Measurements from ENCODE around the gene CUX1.

The CUX1 gene

GRCh38 chr7:101854084-101854865 is 36.8 kb downstream of the CUX1 start:
- no peak overlapping the region for H3K4me3 ChIP-seq (ENCODE audit: insufficient read length, low read depth)
- no peaks in the 10 kb centered on the region for H3K9me3 ChIP-seq (ENCODE audit: insufficient read depth, low read length)
- peaks cover 4% of the 10 kb centered on the region for H3K4me1 ChIP-seq (ENCODE audit: insufficient read depth, insufficient read length)
- H3K27me3 ChIP-seq (ENCODE audit: insufficient read depth, insufficient read length): no peaks in the 10 kb centered on the region
- no peak overlapping the region for H3K9ac ChIP-seq (ENCODE audit: insufficient read length, low read depth)
- DNase-seq (ENCODE audit: low read depth, low spot score): no peak
- no peaks in the 10 kb centered on the region for H3K36me3 ChIP-seq (ENCODE audit: insufficient read depth, insufficient read length, low read length)
- TF ChIP-seq SUZ12 (IDR thresholded peaks at IDR 0.05; ENCODE audit: extremely low read depth, insufficient read depth, insufficient read length) (no peak), ZNF274 (IDR thresholded peaks at IDR 0.05; ENCODE audit: low read depth, low read length) (no peak), YY1 (IDR thresholded peaks at IDR 0.05; ENCODE audit: insufficient read depth, insufficient read length) (no peak)

GRCh38 chr7:101856473-101857357 is 39.3 kb downstream of the CUX1 start:
- TF ChIP-seq YY1 (IDR thresholded peaks at IDR 0.05; ENCODE audit: insufficient read depth, insufficient read length): no peak
- no peak for TF ChIP-seq ZNF274 (IDR thresholded peaks at IDR 0.05; ENCODE audit: low read depth, low read length)
- TF ChIP-seq SUZ12 (IDR thresholded peaks at IDR 0.05; ENCODE audit: extremely low read depth, insufficient read depth, insufficient read length): no peak
- no peak for DNase-seq (ENCODE audit: low read depth, low spot score)
- no peaks in the 10 kb centered on the region for H3K9me3 ChIP-seq (ENCODE audit: insufficient read depth, low read length)
- H3K36me3 ChIP-seq (ENCODE audit: insufficient read depth, insufficient read length, low read length): no peaks in the 10 kb centered on the region
- H3K27me3 ChIP-seq (ENCODE audit: insufficient read depth, insufficient read length): no peaks in the 10 kb centered on the region
- H3K4me3 ChIP-seq (ENCODE audit: insufficient read length, low read depth): no peak overlapping the region
- no peak overlapping the region for H3K9ac ChIP-seq (ENCODE audit: insufficient read length, low read depth)
- H3K4me1 ChIP-seq (ENCODE audit: insufficient read depth, insufficient read length): peaks cover 4% of the 10 kb centered on the region

DNA sequence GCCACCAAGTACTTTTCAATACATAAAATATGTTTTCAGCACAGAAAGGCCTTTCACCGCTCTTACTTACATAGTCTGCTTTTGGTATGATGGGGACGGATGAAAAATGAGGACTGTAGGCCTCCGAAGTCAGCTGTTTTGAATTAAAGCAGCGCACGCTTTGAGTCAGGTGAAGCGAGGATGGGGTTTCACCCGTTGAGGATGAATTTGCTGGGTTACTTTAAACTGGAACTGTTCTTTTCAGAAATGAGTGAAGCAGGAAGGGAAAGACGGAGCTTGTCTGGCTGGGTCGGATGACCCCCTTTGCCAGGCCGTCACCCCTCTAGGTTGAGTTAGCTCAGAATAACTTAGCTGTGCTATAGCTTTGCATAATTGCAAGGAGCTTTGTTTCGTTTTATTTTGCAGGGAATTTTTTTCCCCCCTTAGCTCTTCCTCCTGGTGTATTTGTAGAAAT is 40.0 kb downstream of the CUX1 start:
- Histone ChIP-seq H3K9ac (ENCODE audit: insufficient read length, low read depth) (no peak overlapping the region), H3K4me3 (ENCODE audit: insufficient read length, low read depth) (no peak overlapping the region)
- TF ChIP-seq SUZ12 (IDR thresholded peaks at IDR 0.05; ENCODE audit: extremely low read depth, insufficient read depth, insufficient read length) (no peak), YY1 (IDR thresholded peaks at IDR 0.05; ENCODE audit: insufficient read depth, insufficient read length) (no peak), ZNF274 (IDR thresholded peaks at IDR 0.05; ENCODE audit: low read depth, low read length) (no peak)

GRCh38 chr7:101858437-101859385 is 41.3 kb downstream of the CUX1 start:
- H3K36me3 ChIP-seq (ENCODE audit: insufficient read depth, insufficient read length, low read length): no peaks in the 10 kb centered on the region
- no peak for DNase-seq (ENCODE audit: low read depth, low spot score)
- H3K9ac ChIP-seq (ENCODE audit: insufficient read length, low read depth): no peak overlapping the region
- no peaks in the 10 kb centered on the region for H3K27me3 ChIP-seq (ENCODE audit: insufficient read depth, insufficient read length)
- H3K4me3 ChIP-seq (ENCODE audit: insufficient read length, low read depth): no peak overlapping the region
- no peak for TF ChIP-seq ZNF274 (IDR thresholded peaks at IDR 0.05; ENCODE audit: low read depth, low read length)
- TF ChIP-seq SUZ12 (IDR thresholded peaks at IDR 0.05; ENCODE audit: extremely low read depth, insufficient read depth, insufficient read length): no peak
- TF ChIP-seq YY1 (IDR thresholded peaks at IDR 0.05; ENCODE audit: insufficient read depth, insufficient read length): no peak
- H3K4me1 ChIP-seq (ENCODE audit: insufficient read depth, insufficient read length): peaks cover 7% of the 10 kb centered on the region
- no peaks in the 10 kb centered on the region for H3K9me3 ChIP-seq (ENCODE audit: insufficient read depth, low read length)

More for the DNA sequence above, 40.0 kb downstream of the CUX1 start:
- no peaks in the 10 kb centered on the region for H3K27me3 ChIP-seq (ENCODE audit: insufficient read depth, insufficient read length)
- peaks cover 7% of the 10 kb centered on the region for H3K4me1 ChIP-seq (ENCODE audit: insufficient read depth, insufficient read length)
- no peaks in the 10 kb centered on the region for H3K9me3 ChIP-seq (ENCODE audit: insufficient read depth, low read length)
- H3K36me3 ChIP-seq (ENCODE audit: insufficient read depth, insufficient read length, low read length): no peaks in the 10 kb centered on the region
- DNase-seq (ENCODE audit: low read depth, low spot score): no peak

DNA sequence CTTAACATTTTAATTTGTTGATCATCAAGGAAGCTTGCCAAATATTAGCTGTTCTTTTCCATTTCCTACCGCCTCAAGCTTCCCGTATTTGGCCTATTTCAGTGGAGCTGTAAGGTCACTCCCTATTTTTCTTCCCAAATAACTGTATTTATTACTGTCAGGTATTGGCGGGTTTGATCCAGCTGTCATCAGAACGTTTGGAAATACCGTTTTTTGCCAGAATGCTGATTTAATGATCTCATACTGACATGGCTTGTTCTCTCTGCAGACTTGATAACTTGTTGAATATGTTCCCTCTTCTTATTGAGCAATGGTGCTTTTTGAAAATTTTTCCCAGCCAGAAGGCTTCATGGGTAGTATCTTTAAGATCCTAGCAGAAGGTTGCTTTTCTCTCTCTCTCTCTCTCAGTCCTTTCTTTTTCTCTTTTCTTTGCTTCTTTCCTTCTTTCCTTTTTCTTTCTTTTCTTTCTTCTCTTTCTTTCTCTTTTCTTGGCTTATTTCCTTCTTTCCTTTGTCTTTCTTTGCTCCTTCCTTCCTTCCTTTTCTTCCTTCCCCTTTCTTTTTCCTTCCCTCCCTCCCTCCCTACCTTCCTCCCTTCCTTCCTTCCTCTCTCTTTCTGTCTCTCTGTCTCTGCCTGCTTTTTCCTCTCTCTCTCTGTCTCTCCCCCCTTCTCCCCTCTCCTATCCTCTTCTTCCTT is 42.1 kb downstream of the CUX1 start:
- H3K4me3 ChIP-seq (ENCODE audit: insufficient read length, low read depth): no peak overlapping the region

More for the DNA sequence above, 42.1 kb downstream of the CUX1 start:
- H3K9ac ChIP-seq (ENCODE audit: insufficient read length, low read depth): no peak overlapping the region
- H3K27me3 ChIP-seq (ENCODE audit: insufficient read depth, insufficient read length): no peaks in the 10 kb centered on the region
- TF ChIP-seq SUZ12 (IDR thresholded peaks at IDR 0.05; ENCODE audit: extremely low read depth, insufficient read depth, insufficient read length) (no peak), ZNF274 (IDR thresholded peaks at IDR 0.05; ENCODE audit: low read depth, low read length) (no peak), YY1 (IDR thresholded peaks at IDR 0.05; ENCODE audit: insufficient read depth, insufficient read length) (no peak)
- H3K36me3 ChIP-seq (ENCODE audit: insufficient read depth, insufficient read length, low read length): no peaks in the 10 kb centered on the region
- H3K4me1 ChIP-seq (ENCODE audit: insufficient read depth, insufficient read length): peaks cover 7% of the 10 kb centered on the region
- no peak for DNase-seq (ENCODE audit: low read depth, low spot score)
- no peaks in the 10 kb centered on the region for H3K9me3 ChIP-seq (ENCODE audit: insufficient read depth, low read length)

Data from NT2/D1 (cell line).